Measurements from ENCODE around the gene CCR6. TPM values are rescaled to one million over a fixed set of nuclear protein-coding genes. Genes with fewer than 3 reads are reported as not detected.

Gene CCR6
- total and polyA plus RNA-seq, 2 of the 13 experiments (the other 11 are each of a cell fraction or from before 2014, with no cell fraction given), result 4.5 to 8.7 TPM

DNA sequence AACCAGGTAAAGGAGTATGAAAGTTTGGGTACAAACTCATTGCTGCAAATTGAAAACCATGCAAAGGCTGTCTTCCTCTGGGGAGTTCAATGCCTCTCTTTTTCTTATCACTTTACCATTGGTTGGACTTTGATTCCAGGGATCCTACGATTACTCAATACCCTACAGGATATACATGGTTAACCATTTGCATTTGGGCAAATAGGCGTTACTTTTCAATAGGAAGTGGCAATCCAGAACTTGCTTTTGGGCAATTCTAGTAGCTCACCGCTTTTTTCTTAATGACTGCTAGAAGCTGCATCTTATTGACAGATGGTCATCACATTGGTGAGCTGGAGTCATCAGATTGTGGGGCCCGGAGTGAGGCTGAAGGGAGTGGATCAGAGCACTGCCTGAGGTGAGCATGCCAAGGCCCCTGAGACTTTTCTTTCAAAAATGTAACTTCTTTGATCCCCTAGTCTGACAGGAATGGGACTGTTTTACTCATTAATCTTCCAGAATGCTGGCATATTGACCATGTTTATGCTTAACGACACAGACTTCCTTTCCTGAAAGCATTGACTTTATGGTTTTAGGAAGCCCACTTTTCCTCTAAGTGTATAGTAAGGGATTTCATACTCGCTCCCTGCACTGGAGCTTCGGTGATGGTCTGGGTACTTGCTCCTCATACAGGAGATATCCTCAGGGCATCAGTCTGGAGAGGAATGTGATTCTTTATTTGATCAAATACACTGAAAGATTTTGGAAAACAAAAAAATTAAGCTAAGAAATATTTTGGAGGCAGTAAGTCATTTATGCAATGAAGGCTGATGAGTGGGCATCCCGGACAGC, at the start of gene CCR6 (continued):
- TF ChIP-seq, protein P1, sequence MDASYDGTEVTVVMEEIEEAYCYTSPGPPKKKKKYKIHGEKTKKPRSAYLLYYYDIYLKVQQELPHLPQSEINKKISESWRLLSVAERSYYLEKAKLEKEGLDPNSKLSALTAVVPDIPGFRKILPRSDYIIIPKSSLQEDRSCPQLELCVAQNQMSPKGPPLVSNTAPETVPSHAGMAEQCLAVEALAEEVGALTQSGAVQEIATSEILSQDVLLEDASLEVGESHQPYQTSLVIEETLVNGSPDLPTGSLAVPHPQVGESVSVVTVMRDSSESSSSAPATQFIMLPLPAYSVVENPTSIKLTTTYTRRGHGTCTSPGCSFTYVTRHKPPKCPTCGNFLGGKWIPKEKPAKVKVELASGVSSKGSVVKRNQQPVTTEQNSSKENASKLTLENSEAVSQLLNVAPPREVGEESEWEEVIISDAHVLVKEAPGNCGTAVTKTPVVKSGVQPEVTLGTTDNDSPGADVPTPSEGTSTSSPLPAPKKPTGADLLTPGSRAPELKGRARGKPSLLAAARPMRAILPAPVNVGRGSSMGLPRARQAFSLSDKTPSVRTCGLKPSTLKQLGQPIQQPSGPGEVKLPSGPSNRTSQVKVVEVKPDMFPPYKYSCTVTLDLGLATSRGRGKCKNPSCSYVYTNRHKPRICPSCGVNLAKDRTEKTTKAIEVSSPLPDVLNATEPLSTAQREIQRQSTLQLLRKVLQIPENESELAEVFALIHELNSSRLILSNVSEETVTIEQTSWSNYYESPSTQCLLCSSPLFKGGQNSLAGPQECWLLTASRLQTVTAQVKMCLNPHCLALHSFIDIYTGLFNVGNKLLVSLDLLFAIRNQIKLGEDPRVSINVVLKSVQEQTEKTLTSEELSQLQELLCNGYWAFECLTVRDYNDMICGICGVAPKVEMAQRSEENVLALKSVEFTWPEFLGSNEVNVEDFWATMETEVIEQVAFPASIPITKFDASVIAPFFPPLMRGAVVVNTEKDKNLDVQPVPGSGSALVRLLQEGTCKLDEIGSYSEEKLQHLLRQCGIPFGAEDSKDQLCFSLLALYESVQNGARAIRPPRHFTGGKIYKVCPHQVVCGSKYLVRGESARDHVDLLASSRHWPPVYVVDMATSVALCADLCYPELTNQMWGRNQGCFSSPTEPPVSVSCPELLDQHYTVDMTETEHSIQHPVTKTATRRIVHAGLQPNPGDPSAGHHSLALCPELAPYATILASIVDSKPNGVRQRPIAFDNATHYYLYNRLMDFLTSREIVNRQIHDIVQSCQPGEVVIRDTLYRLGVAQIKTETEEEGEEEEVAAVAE (CRISPR knock-in tag; IDR thresholded peaks at IDR 0.05; ENCODE audit: borderline replicate concordance), result peak; percentile 80; the same call in 1 of the 2 replicates
- TF ChIP-seq CBX1 (IDR thresholded peaks at IDR 0.05; ENCODE audit: low read depth) (no peak), STAT5B (CRISPR knock-in tag; IDR thresholded peaks at IDR 0.05) (no peak), HNRNPL (IDR thresholded peaks at IDR 0.05; ENCODE audit: low read depth, low read length) (no peak), ZMYM3 (CRISPR knock-in tag; IDR thresholded peaks at IDR 0.05) (peak; percentile 34; the same call in 1 of the 2 replicates), ATAD3A (CRISPR knock-in tag; IDR thresholded peaks at IDR 0.05) (no peak), FOXJ3 (CRISPR knock-in tag; IDR thresholded peaks at IDR 0.05; ENCODE audit: borderline replicate concordance) (peak; percentile 85; the same call in 1 of the 2 replicates), GATAD1 (CRISPR knock-in tag; IDR thresholded peaks at IDR 0.05) (no peak), MYNN (CRISPR knock-in tag; IDR thresholded peaks at IDR 0.05; ENCODE audit: low read depth) (no peak), PTBP1 (IDR thresholded peaks at IDR 0.05; ENCODE audit: low read depth, low read length, poor library complexity, severe bottlenecking) (no peak), MIER2 (CRISPR knock-in tag; IDR thresholded peaks at IDR 0.05) (peak; percentile 67), ZNF460 (CRISPR knock-in tag; IDR thresholded peaks at IDR 0.05; ENCODE audit: borderline replicate concordance) (no peak), CBX5 (CRISPR knock-in tag; IDR thresholded peaks at IDR 0.05; ENCODE audit: borderline replicate concordance) (no peak), KLF12 (CRISPR knock-in tag; IDR thresholded peaks at IDR 0.05; ENCODE audit: borderline replicate concordance) (peak; percentile 20; the same call in 1 of the 2 replicates)
- TF ChIP-seq, protein P2, sequence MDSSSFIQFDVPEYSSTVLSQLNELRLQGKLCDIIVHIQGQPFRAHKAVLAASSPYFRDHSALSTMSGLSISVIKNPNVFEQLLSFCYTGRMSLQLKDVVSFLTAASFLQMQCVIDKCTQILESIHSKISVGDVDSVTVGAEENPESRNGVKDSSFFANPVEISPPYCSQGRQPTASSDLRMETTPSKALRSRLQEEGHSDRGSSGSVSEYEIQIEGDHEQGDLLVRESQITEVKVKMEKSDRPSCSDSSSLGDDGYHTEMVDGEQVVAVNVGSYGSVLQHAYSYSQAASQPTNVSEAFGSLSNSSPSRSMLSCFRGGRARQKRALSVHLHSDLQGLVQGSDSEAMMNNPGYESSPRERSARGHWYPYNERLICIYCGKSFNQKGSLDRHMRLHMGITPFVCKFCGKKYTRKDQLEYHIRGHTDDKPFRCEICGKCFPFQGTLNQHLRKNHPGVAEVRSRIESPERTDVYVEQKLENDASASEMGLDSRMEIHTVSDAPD (CRISPR knock-in tag; IDR thresholded peaks at IDR 0.05), result peak; percentile 94
- TF ChIP-seq, protein P3, sequence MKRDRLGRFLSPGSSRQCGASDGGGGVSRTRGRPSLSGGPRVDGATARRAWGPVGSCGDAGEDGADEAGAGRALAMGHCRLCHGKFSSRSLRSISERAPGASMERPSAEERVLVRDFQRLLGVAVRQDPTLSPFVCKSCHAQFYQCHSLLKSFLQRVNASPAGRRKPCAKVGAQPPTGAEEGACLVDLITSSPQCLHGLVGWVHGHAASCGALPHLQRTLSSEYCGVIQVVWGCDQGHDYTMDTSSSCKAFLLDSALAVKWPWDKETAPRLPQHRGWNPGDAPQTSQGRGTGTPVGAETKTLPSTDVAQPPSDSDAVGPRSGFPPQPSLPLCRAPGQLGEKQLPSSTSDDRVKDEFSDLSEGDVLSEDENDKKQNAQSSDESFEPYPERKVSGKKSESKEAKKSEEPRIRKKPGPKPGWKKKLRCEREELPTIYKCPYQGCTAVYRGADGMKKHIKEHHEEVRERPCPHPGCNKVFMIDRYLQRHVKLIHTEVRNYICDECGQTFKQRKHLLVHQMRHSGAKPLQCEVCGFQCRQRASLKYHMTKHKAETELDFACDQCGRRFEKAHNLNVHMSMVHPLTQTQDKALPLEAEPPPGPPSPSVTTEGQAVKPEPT (CRISPR knock-in tag; IDR thresholded peaks at IDR 0.05; ENCODE audit: low read depth), result no peak
- TF ChIP-seq, protein P4, sequence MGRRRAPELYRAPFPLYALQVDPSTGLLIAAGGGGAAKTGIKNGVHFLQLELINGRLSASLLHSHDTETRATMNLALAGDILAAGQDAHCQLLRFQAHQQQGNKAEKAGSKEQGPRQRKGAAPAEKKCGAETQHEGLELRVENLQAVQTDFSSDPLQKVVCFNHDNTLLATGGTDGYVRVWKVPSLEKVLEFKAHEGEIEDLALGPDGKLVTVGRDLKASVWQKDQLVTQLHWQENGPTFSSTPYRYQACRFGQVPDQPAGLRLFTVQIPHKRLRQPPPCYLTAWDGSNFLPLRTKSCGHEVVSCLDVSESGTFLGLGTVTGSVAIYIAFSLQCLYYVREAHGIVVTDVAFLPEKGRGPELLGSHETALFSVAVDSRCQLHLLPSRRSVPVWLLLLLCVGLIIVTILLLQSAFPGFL (CRISPR knock-in tag; IDR thresholded peaks at IDR 0.05), result no peak

All from HepG2 (cell line).